Body of pancreas (tissue), 4 donors: ENCODE results near the gene MRO. TPM values are rescaled to one million over a fixed set of nuclear protein-coding genes. Genes with fewer than 3 reads are reported as not detected.

Experiments
- ATAC-seq: fragments of 150-250 bp; one replicate; pipeline ENCODE4 v1.9.1; 2016
- DNase-seq, 4 donors: peaks; one replicate each; pipeline ENCODE4 v3.0.0-alpha.2; 2019
- H3K27ac ChIP-seq, 4 donors: fragments of 200-600 bp; sonication (generic); 1 replicate in 3 of 4; 2 replicates in 1 of 4; pipeline versions ENCODE4 v1.5.1 to v1.6.1; 2016 to 2019; ENCODE audit warnings: mild to moderate bottlenecking in 1 of 4, mixed read lengths in 1 of 4, moderate library complexity in 1 of 4
- H3K27me3 ChIP-seq, 2 donors: fragments of 200-600 bp; sonication (generic); one replicate each; pipeline ENCODE4 v1.6.0; 2016; ENCODE audit warnings: mild to moderate bottlenecking in 1 of 2
- H3K36me3 ChIP-seq, 2 donors: fragments of 200-600 bp; sonication (generic); replicated peaks in 1 of 2; 2 replicates each; pipeline ENCODE4 v1.5.1; 2016; ENCODE audit warnings: low read depth in 2 of 2; ENCODE audit not compliant: insufficient read depth in 1 of 2
- H3K4me1 ChIP-seq: fragments of 200-600 bp; sonication (generic); one replicate; pipeline ENCODE4 v1.6.0; 2016
- H3K4me3 ChIP-seq, 2 donors: fragments of 200-600 bp; sonication (generic); 1 replicate in 1 of 2; 2 replicates in 1 of 2; pipeline ENCODE4 v1.5.1; 2016 to 2019
- H3K9me3 ChIP-seq, 3 donors: fragments of 200-600 bp; sonication (generic); 1 replicate in 2 of 3; 2 replicates in 1 of 3; pipeline ENCODE4 v1.5.1; 2016
- CTCF ChIP-seq, 7 experiments: fragments of 450-650 bp in 4 of 7; fragments of 200-600 bp in 3 of 7; sonication (generic) in 3 of 7; IDR thresholded peaks; one replicate each; pipeline ENCODE4 v1.5.1; 2016 to 2019; ENCODE audit warnings: antibody characterized with exemption in 7 of 7
- POLR2A ChIP-seq, 3 donors: fragments of 450-650 bp; IDR thresholded peaks; one replicate each; pipeline ENCODE4 v1.6.1; 2016; ENCODE audit warnings: antibody characterized with exemption in 3 of 3, mild to moderate bottlenecking in 2 of 3
- WGBS, 2 donors: methylation state at CpG; one replicate each; pipeline ENCODE4 v1.1.5; 2017; 5-methylcytosine and 5-hydroxymethylcytosine counted together
- intact Hi-C: fragments of 100-400 bp; cut with DNase I; formaldehyde crosslinking; loops from one replicate; pipeline ENCODE4 v1.15.1; 2023
- total RNA-seq, 2 donors: library from RNA; depleted of rRNA; stranded (reverse); fragments of >200 nt; gene quantifications; one replicate each; pipeline ENCODE4 v1.1.0, GENCODE V29; 2016

Gene MRO
- total RNA-seq: under 1 TPM; 0.26 to 0.66 TPM

GRCh38 chr18:50819728-50820378 is at the start of gene MRO:
Gene MRO (minus strand): TSS chr18:50820016. CDS start chr18:50809400, 10,616 bp downstream.
- DNase-seq (peak; percentile 82 to 90 (median 85)), ATAC-seq (peak; percentile 89)
- H3K4me3 ChIP-seq: no peak within 1 kb of the TSS
- H3K27ac ChIP-seq: peak within 1 kb of the TSS; percentile 30 to 75 (median 58)
- no peaks in the 10 kb centered on the region for H3K9me3 ChIP-seq
- no peaks in the 10 kb centered on the region for H3K36me3 ChIP-seq
- no peak for TF ChIP-seq POLR2A (IDR thresholded peaks at IDR 0.05)
- peak; percentile 75 to 97 (median 91) for TF ChIP-seq CTCF (IDR thresholded peaks at IDR 0.05)
- intact Hi-C loops: no loop called here
- peaks cover 39% of the 10 kb centered on the region for H3K4me1 ChIP-seq
- H3K27me3 ChIP-seq: no peaks in the 10 kb centered on the region
- 1% methylated on average over 23 to 24 of the region's 24 CpGs for WGBS, 2 donors

GRCh38 chr18:50869150-50869549 is 49.3 kb upstream of the MRO start:
- TF ChIP-seq POLR2A (IDR thresholded peaks at IDR 0.05) (no peak), CTCF (IDR thresholded peaks at IDR 0.05) (no peak)
- no peak overlapping the region for H3K27ac ChIP-seq
- no peaks in the 10 kb centered on the region for H3K27me3 ChIP-seq
- WGBS, 2 donors: 80 to 82% methylated on average over 4 of the region's 4 CpGs
- H3K9me3 ChIP-seq: no peaks in the 10 kb centered on the region
- ATAC-seq: no peak
- no peaks in the 10 kb centered on the region for H3K4me1 ChIP-seq
- H3K36me3 ChIP-seq: no peaks in the 10 kb centered on the region
- intact Hi-C loops: no loop called here
- DNase-seq: no peak
- no peak overlapping the region for H3K4me3 ChIP-seq

- no peak overlapping the region for H3K27ac ChIP-seq
- DNase-seq (no peak), ATAC-seq (no peak)
- no peaks in the 10 kb centered on the region for H3K27me3 ChIP-seq
- H3K9me3 ChIP-seq: no peaks in the 10 kb centered on the region
- intact Hi-C loops: no loop called here
- H3K36me3 ChIP-seq: no peaks in the 10 kb centered on the region
- TF ChIP-seq POLR2A (IDR thresholded peaks at IDR 0.05) (no peak), CTCF (IDR thresholded peaks at IDR 0.05) (peak in 5 of 7 experiments; percentile 19 to 54 (median 40))
- H3K4me3 ChIP-seq: no peak overlapping the region
- H3K4me1 ChIP-seq: no peaks in the 10 kb centered on the region
Measured at GRCh38 chr18:50866765-50867164, 46.9 kb upstream of the MRO start.

GRCh38 chr18:50863840-50864375 is 44.1 kb upstream of the MRO start:
- Histone ChIP-seq H3K27me3 (no peaks in the 10 kb centered on the region), H3K36me3 (no peaks in the 10 kb centered on the region), H3K9me3 (no peaks in the 10 kb centered on the region), H3K4me3 (no peak overlapping the region), H3K4me1 (no peaks in the 10 kb centered on the region), H3K27ac (no peak overlapping the region)
- intact Hi-C loops: no loop called here
- 25 to 29% methylated on average over 4 of the region's 4 CpGs for WGBS, 2 donors
- ATAC-seq (no peak), DNase-seq (no peak)
- TF ChIP-seq CTCF (IDR thresholded peaks at IDR 0.05): no peak

GRCh38 chr18:50862401-50862800 is 42.6 kb upstream of the MRO start:
- DNase-seq: peak in 1 of 4 donors; percentile 36
- no peak overlapping the region for H3K4me3 ChIP-seq
- intact Hi-C loops: no loop called here
- no peaks in the 10 kb centered on the region for H3K27me3 ChIP-seq
- no peaks in the 10 kb centered on the region for H3K9me3 ChIP-seq
- TF ChIP-seq CTCF (IDR thresholded peaks at IDR 0.05) (no peak), POLR2A (IDR thresholded peaks at IDR 0.05) (no peak)
- H3K36me3 ChIP-seq: no peaks in the 10 kb centered on the region
- no peaks in the 10 kb centered on the region for H3K4me1 ChIP-seq
- peak overlapping the region in 1 of 4 donors; percentile 55 for H3K27ac ChIP-seq
- 63 to 88% methylated on average over 2 of the region's 2 CpGs for WGBS, 2 donors
- ATAC-seq: no peak
